ENCODE data around the gene DCXR. TPM values are rescaled to one million over a fixed set of nuclear protein-coding genes. Genes with fewer than 3 reads are reported as not detected.

The DCXR gene
- total and polyA plus RNA-seq, 2 of the 13 experiments (the other 11 are each of a cell fraction or from before 2014, with no cell fraction given), result 287 to 311 TPM

DNA sequence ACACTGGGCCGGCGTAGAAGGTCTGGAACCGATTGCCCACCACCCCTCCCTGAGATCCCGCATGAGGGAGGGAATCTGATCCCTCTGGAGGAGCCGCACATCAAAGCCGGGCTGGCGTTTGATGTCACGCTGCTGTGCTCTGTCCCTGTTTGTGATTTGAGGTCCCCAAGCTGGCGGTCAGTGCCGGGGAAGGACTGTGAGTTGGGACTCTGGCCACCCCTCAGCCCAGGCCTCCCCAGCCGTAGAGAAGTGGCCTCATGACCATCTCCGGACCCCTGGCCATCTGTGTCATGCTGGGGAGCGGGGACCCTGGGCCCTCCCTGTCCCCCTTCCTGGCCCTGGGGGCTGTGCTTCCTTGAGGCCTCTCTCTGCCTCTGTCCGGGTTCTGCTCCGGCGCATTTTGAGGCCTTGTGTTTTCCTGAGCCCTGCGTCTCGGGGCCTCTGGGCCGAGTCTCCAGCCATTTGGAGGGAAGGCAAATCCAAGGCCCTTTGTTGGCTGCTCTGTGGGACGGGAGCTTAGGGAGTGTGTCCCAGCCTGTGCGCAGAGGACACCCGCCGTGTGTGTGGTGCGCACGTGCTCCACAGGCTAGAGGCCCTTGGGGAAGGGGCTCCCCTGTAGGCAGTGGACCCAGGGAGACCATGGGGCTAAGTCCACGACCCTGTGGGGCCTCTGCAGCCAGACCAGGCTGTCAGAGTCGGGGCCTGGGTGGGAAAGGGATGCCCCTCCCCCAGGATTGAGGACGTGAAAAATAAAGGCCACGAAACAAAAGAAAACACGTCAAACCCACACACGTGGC lies 45.0 kb downstream of the DCXR start (continued):
- TF ChIP-seq, protein P1, sequence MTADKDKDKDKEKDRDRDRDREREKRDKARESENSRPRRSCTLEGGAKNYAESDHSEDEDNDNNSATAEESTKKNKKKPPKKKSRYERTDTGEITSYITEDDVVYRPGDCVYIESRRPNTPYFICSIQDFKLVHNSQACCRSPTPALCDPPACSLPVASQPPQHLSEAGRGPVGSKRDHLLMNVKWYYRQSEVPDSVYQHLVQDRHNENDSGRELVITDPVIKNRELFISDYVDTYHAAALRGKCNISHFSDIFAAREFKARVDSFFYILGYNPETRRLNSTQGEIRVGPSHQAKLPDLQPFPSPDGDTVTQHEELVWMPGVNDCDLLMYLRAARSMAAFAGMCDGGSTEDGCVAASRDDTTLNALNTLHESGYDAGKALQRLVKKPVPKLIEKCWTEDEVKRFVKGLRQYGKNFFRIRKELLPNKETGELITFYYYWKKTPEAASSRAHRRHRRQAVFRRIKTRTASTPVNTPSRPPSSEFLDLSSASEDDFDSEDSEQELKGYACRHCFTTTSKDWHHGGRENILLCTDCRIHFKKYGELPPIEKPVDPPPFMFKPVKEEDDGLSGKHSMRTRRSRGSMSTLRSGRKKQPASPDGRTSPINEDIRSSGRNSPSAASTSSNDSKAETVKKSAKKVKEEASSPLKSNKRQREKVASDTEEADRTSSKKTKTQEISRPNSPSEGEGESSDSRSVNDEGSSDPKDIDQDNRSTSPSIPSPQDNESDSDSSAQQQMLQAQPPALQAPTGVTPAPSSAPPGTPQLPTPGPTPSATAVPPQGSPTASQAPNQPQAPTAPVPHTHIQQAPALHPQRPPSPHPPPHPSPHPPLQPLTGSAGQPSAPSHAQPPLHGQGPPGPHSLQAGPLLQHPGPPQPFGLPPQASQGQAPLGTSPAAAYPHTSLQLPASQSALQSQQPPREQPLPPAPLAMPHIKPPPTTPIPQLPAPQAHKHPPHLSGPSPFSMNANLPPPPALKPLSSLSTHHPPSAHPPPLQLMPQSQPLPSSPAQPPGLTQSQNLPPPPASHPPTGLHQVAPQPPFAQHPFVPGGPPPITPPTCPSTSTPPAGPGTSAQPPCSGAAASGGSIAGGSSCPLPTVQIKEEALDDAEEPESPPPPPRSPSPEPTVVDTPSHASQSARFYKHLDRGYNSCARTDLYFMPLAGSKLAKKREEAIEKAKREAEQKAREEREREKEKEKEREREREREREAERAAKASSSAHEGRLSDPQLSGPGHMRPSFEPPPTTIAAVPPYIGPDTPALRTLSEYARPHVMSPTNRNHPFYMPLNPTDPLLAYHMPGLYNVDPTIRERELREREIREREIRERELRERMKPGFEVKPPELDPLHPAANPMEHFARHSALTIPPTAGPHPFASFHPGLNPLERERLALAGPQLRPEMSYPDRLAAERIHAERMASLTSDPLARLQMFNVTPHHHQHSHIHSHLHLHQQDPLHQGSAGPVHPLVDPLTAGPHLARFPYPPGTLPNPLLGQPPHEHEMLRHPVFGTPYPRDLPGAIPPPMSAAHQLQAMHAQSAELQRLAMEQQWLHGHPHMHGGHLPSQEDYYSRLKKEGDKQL (CRISPR knock-in tag; IDR thresholded peaks at IDR 0.05; ENCODE audit: low read depth), result peak; percentile 51; the same call in 1 of the 2 replicates
- TF ChIP-seq, protein P2, sequence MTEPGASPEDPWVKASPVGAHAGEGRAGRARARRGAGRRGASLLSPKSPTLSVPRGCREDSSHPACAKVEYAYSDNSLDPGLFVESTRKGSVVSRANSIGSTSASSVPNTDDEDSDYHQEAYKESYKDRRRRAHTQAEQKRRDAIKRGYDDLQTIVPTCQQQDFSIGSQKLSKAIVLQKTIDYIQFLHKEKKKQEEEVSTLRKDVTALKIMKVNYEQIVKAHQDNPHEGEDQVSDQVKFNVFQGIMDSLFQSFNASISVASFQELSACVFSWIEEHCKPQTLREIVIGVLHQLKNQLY (CRISPR knock-in tag; IDR thresholded peaks at IDR 0.05), result peak; percentile 99
- TF ChIP-seq ZNF260 (CRISPR knock-in tag; IDR thresholded peaks at IDR 0.05; ENCODE audit: borderline replicate concordance, low read depth), result no peak
- TF ChIP-seq, protein P3, sequence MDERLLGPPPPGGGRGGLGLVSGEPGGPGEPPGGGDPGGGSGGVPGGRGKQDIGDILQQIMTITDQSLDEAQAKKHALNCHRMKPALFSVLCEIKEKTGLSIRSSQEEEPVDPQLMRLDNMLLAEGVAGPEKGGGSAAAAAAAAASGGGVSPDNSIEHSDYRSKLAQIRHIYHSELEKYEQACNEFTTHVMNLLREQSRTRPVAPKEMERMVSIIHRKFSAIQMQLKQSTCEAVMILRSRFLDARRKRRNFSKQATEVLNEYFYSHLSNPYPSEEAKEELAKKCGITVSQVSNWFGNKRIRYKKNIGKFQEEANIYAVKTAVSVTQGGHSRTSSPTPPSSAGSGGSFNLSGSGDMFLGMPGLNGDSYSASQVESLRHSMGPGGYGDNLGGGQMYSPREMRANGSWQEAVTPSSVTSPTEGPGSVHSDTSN (CRISPR knock-in tag; IDR thresholded peaks at IDR 0.05), result no peak
- TF ChIP-seq, protein P4, sequence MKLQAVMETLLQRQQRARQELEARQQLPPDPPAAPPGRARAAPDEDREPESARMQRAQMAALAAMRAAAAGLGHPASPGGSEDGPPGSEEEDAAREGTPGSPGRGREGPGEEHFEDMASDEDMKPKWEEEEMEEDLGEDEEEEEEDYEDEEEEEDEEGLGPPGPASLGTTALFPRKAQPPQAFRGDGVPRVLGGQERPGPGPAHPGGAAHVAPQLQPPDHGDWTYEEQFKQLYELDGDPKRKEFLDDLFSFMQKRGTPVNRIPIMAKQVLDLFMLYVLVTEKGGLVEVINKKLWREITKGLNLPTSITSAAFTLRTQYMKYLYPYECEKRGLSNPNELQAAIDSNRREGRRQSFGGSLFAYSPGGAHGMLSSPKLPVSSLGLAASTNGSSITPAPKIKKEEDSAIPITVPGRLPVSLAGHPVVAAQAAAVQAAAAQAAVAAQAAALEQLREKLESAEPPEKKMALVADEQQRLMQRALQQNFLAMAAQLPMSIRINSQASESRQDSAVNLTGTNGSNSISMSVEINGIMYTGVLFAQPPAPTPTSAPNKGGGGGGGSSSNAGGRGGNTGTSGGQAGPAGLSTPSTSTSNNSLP (IDR thresholded peaks at IDR 0.05; ENCODE audit: low read depth, low read length), result no peak; the same call in 1 of the 2 replicates
- peak; percentile 86; the same call in 1 of the 2 replicates for TF ChIP-seq ZNF431 (CRISPR knock-in tag; IDR thresholded peaks at IDR 0.05; ENCODE audit: borderline replicate concordance, low read depth)
- peak; percentile 22; the same call in 1 of the 2 replicates for TF ChIP-seq ZNF577 (CRISPR knock-in tag; IDR thresholded peaks at IDR 0.05; ENCODE audit: borderline replicate concordance, low read depth)
- TF ChIP-seq ZNF230 (CRISPR knock-in tag; IDR thresholded peaks at IDR 0.05), result peak; percentile 99
- peak; percentile 92 for TF ChIP-seq ZNF441 (CRISPR knock-in tag; IDR thresholded peaks at IDR 0.05; ENCODE audit: borderline replicate concordance)
- peak; percentile 95 for TF ChIP-seq ZNF883 (CRISPR knock-in tag; IDR thresholded peaks at IDR 0.05; ENCODE audit: not compliant biosample characterization)
- no peak for TF ChIP-seq ZNF367 (CRISPR knock-in tag; IDR thresholded peaks at IDR 0.05; ENCODE audit: borderline replicate concordance)
- peak; percentile 98 for TF ChIP-seq ZC3H4 (CRISPR knock-in tag; IDR thresholded peaks at IDR 0.05; ENCODE audit: borderline replicate concordance)
- TF ChIP-seq YEATS2 (CRISPR knock-in tag; IDR thresholded peaks at IDR 0.05; ENCODE audit: borderline replicate concordance), result peak; percentile 51; the same call in 1 of the 2 replicates
- TF ChIP-seq SNAPC2 (CRISPR knock-in tag; IDR thresholded peaks at IDR 0.05), result peak; percentile 80; the same call in 1 of the 2 replicates
- TF ChIP-seq RNF2 (conservative IDR thresholded peaks at IDR 0.05; ENCODE audit: low read depth), result peak; percentile 95
- TF ChIP-seq, protein P5, sequence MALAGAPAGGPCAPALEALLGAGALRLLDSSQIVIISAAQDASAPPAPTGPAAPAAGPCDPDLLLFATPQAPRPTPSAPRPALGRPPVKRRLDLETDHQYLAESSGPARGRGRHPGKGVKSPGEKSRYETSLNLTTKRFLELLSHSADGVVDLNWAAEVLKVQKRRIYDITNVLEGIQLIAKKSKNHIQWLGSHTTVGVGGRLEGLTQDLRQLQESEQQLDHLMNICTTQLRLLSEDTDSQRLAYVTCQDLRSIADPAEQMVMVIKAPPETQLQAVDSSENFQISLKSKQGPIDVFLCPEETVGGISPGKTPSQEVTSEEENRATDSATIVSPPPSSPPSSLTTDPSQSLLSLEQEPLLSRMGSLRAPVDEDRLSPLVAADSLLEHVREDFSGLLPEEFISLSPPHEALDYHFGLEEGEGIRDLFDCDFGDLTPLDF (CRISPR knock-in tag; IDR thresholded peaks at IDR 0.05), result peak; percentile 74
- TF ChIP-seq BHLHE40 (IDR thresholded peaks at IDR 0.05; ENCODE audit: low read length), result peak; percentile 94
- peak; percentile 99 for TF ChIP-seq MYC (CRISPR knock-in tag; IDR thresholded peaks at IDR 0.05; ENCODE audit: borderline replicate concordance)
- TF ChIP-seq ZNF724P (CRISPR knock-in tag; IDR thresholded peaks at IDR 0.05; ENCODE audit: borderline replicate concordance), result peak; percentile 98
